ENCODE data around the gene CLSTN3. TPM values are rescaled to one million over a fixed set of nuclear protein-coding genes. Genes with fewer than 3 reads are reported as not detected.

Gene CLSTN3
- polyA plus RNA-seq, 1 of the 3 experiments (the other 2 are of a cell fraction), result 12.7 TPM

DNA sequence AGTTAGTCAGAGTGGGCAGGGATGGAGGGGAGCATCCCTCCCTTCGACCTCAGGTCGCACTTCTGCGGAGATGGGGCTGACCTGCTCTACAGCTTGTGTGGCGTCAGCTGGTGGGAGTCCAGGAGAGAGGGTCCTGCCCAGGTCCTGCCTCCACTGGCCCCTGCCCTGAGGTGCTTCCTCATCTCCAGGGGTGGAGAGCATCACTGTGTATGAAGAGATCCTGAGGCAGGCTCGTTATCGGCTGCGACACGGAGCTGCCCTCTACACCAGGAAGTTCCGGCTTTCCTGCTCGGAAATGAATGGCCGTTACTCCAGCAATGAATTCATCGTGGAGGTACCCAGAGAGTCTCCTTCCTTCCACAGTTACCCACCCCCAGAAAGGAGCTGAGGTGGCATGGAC, 20.2 kb downstream of the CLSTN3 start (continued):
- no peak for TF ChIP-seq ZBTB33 (IDR thresholded peaks at IDR 0.05; ENCODE audit: borderline replicate concordance, low read depth)
- no peak for TF ChIP-seq GABPA (IDR thresholded peaks at IDR 0.05; ENCODE audit: low read depth)
- no peak for TF ChIP-seq JUND (IDR thresholded peaks at IDR 0.05)
- TF ChIP-seq RAD21 (IDR thresholded peaks at IDR 0.05; ENCODE audit: low read length), result no peak
- TF ChIP-seq GATA2 (CRISPR knock-in tag; IDR thresholded peaks at IDR 0.05), result no peak
- TF ChIP-seq EZH2phosphoT487 (IDR thresholded peaks at IDR 0.05; ENCODE audit: borderline replicate concordance, low read depth), result no peak
- TF ChIP-seq MEF2A (IDR thresholded peaks at IDR 0.05; ENCODE audit: borderline replicate concordance, low read depth), result no peak

- no peaks in the 10 kb centered on the region for H3K27me3 ChIP-seq (ENCODE audit: insufficient read depth)
- TF ChIP-seq POLR2AphosphoS5 (IDR thresholded peaks at IDR 0.05; ENCODE audit: low read depth, low read length) (no peak), NRF1 (IDR thresholded peaks at IDR 0.05; ENCODE audit: low read depth, low read length) (no peak), NFIC (IDR thresholded peaks at IDR 0.05; ENCODE audit: borderline replicate concordance) (no peak), CTCF (IDR thresholded peaks at IDR 0.05) (no peak), MXI1 (IDR thresholded peaks at IDR 0.05; ENCODE audit: low read depth, low read length) (no peak), RFX5 (IDR thresholded peaks at IDR 0.05; ENCODE audit: low read length) (no peak), GATA2 (CRISPR knock-in tag; IDR thresholded peaks at IDR 0.05) (no peak), RAD21 (IDR thresholded peaks at IDR 0.05; ENCODE audit: low read length) (no peak), FOXM1 (IDR thresholded peaks at IDR 0.05; ENCODE audit: low read depth) (no peak), RCOR1 (IDR thresholded peaks at IDR 0.05; ENCODE audit: low read length) (no peak), CHD2 (IDR thresholded peaks at IDR 0.05; ENCODE audit: low read length, partially characterized antibody) (no peak)
- TF ChIP-seq, protein P1, sequence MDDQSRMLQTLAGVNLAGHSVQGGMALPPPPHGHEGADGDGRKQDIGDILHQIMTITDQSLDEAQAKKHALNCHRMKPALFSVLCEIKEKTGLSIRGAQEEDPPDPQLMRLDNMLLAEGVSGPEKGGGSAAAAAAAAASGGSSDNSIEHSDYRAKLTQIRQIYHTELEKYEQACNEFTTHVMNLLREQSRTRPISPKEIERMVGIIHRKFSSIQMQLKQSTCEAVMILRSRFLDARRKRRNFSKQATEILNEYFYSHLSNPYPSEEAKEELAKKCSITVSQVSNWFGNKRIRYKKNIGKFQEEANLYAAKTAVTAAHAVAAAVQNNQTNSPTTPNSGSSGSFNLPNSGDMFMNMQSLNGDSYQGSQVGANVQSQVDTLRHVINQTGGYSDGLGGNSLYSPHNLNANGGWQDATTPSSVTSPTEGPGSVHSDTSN (IDR thresholded peaks at IDR 0.05), result no peak
- H3K27ac ChIP-seq (ENCODE audit: low read depth in 2 of 2, low read length in 1 of 2), result no peak overlapping the region
- H2AFZ ChIP-seq (ENCODE audit: low read depth), result no peak overlapping the region
- DNase-seq, result no peak
- no peak overlapping the region for H3K4me2 ChIP-seq
- peaks cover 0 to 19% of the 10 kb centered on the region in 2 experiments; a peak in 2 of 4 replicates for H3K4me1 ChIP-seq (ENCODE audit: control insufficient read depth in 1 of 2, insufficient read depth in 2 of 2, low read depth in 1 of 2, low read length in 1 of 2)
- CTCF ChIA-PET, result interaction anchor here (1.2 to 2.0 kb wide), 3 partner anchors 12 to 42 kb away, joined by 3 to 8 read pairs (median 5); partner anchors contain the start of gene C1RL
- POLR2A ChIA-PET, result no interaction called here
- H3F3A ChIP-seq (replicated peaks; ENCODE audit: insufficient read depth), result no peaks in the 10 kb centered on the region
- 80% methylated on average over 4 of the region's 6 CpGs for WGBS (ENCODE audit: low lambda C conversion rate)
- no peaks in the 10 kb centered on the region for H4K20me1 ChIP-seq (ENCODE audit: insufficient read depth)
- H3K9ac ChIP-seq, result no peak overlapping the region
- H3K79me2 ChIP-seq (ENCODE audit: insufficient read depth), result no peaks in the 10 kb centered on the region
- no peak overlapping the region for H3K4me3 ChIP-seq (ENCODE audit: low read depth in 2 of 2, low read length in 1 of 2)
- H3K9me3 ChIP-seq, result no peaks in the 10 kb centered on the region
- no peaks in the 10 kb centered on the region for H3K9me2 ChIP-seq
- H3K36me3 ChIP-seq (replicated peaks in 1 of 2; ENCODE audit: control insufficient read depth in 1 of 2, insufficient read depth in 2 of 2, low read length in 1 of 2), result peaks cover 0 to 10% of the 10 kb centered on the region in 2 experiments
Measured at GRCh38 chr12:7150841-7151240, 20.7 kb downstream of the CLSTN3 start.

All from SK-N-SH (cell line).